ENCODE measurements around the gene AGTRAP.

Gene AGTRAP

DNA sequence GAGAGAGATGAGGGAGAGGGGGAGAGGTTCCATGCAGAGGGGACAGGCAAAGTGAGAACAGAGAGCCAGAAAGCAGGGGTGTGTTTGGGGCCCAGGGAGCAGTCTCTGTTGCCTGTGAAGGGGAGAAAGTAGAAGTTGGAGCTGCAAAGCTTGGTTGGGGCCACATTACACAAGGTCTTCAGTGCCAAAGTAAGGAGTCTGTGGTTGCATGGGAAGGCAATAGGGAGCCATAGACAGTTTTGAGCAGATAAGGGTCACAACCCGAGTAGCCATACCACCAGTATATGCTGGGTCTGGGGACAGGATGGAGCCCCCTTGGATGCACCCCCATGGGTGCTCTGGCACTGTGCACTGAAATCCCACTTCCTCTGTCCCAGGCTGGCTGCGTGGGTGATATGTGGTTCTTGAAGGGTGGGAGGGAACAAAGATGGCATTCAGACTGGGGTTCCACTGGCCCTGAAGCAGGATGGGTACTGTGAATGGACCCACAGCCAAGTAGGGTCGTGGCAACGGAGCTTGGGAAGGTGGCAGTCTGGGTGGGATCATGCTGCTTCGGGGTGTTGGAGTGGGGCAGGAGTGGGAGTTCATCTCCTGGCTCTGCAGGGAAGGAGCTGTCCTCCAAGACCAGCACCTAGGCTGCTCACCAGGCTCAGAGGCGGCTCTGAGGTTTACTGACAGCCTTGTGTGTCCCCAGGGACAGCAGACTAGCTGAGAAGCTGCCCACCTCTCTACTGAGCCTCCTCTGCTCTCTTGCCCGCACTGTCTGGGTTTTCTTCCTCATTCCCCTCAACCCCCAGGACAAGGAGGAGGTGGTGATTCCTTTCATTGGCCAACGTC lies 32.4 kb upstream of the AGTRAP start:
- Histone ChIP-seq H3K79me1 (ENCODE audit: low read depth, low read length) (peaks cover 6% of the 10 kb centered on the region), H3K27ac (replicated peaks; ENCODE audit: low read length) (no peak overlapping the region), H3K27me3 (ENCODE audit: control insufficient read depth in 3 of 3, insufficient read depth in 3 of 3, low read depth in 1 of 3, low read length in 3 of 3) (peaks cover 0 to 3% (median 0%) of the 10 kb centered on the region in 3 experiments)

DNA sequence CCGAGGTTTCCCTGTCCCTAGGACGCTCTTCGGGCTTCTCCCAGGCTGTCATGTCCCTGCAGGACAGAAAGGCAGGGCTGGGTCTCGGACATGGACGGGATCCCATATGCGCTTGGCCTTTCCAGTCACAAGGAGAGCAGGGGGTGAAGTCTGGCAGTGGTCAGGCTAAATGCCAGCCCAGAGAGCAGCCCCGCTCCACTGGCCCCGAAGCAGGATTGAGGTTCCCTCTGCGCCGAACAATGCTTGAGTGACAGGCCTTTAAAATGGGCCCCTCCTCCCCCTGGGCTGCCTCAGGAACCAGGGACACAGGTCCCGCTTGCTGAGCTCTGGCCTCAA lies 31.8 kb upstream of the AGTRAP start:
- Histone ChIP-seq H3K36me3 (replicated peaks in 1 of 2; ENCODE audit: control insufficient read depth in 2 of 2, insufficient read depth in 2 of 2, low read length in 2 of 2) (peaks cover 8 to 36% of the 10 kb centered on the region in 2 donors), H3K4ac (ENCODE audit: low read length) (no peak overlapping the region), H2BK15ac (ENCODE audit: low read length) (no peak overlapping the region), H3K23ac (ENCODE audit: low read depth, low read length, poor library complexity) (no peak overlapping the region), H3K9me3 (replicated peaks in 1 of 2; ENCODE audit: control insufficient read depth in 2 of 2, insufficient read depth in 1 of 2, low read depth in 1 of 2, low read length in 2 of 2) (peaks cover 0 to 6% of the 10 kb centered on the region in 2 donors), H2BK12ac (ENCODE audit: low read length) (no peak overlapping the region), H3K18ac (ENCODE audit: low read length) (peak overlapping the region; percentile 91), H2BK120ac (ENCODE audit: low read depth, low read length) (no peak overlapping the region), H3K4me2 (ENCODE audit: insufficient read depth, low read length, poor library complexity, severe bottlenecking) (peak overlapping the region; percentile 30), H3K4me1 (ENCODE audit: control insufficient read depth in 2 of 2, insufficient read depth in 1 of 2, low read depth in 1 of 2, low read length in 2 of 2) (peaks cover 44 to 50% of the 10 kb centered on the region in 2 donors), H4K91ac (ENCODE audit: low read depth, low read length, poor library complexity) (no peak overlapping the region), H3K4me3 (ENCODE audit: low read length in 2 of 2) (no peak overlapping the region), H2AK5ac (ENCODE audit: low read depth, low read length) (peak overlapping the region; percentile 13), H3K9ac (ENCODE audit: low read depth, low read length, poor library complexity) (no peak overlapping the region), H2AFZ (ENCODE audit: low read length) (no peak overlapping the region), H3K79me1 (ENCODE audit: low read depth, low read length) (peaks cover 6% of the 10 kb centered on the region), H3K27ac (replicated peaks; ENCODE audit: low read length) (no peak overlapping the region), H2BK5ac (ENCODE audit: low read length) (peak overlapping the region; percentile 16), H4K8ac (ENCODE audit: low read depth, low read length) (no peak overlapping the region), H3K27me3 (ENCODE audit: control insufficient read depth in 3 of 3, insufficient read depth in 3 of 3, low read depth in 1 of 3, low read length in 3 of 3) (peaks cover 0 to 3% (median 0%) of the 10 kb centered on the region in 3 experiments), H3K14ac (ENCODE audit: low read length) (no peak overlapping the region)
- WGBS, 2 donors (ENCODE audit: extremely low coverage in 2 of 2, insufficient read length in 2 of 2, insufficient replicate concordance in 1 of 2), result no CpG with 5 or more reads among the region's 11 CpGs
- DNase-seq (ENCODE audit: low spot score), result peak; percentile 59

More for the DNA sequence above, 32.4 kb upstream of the AGTRAP start:
- Histone ChIP-seq H3K9me3 (replicated peaks in 1 of 2; ENCODE audit: control insufficient read depth in 2 of 2, insufficient read depth in 1 of 2, low read depth in 1 of 2, low read length in 2 of 2) (peaks cover 0 to 6% of the 10 kb centered on the region in 2 donors), H3K9ac (ENCODE audit: low read depth, low read length, poor library complexity) (peak overlapping the region; percentile 26), H2BK12ac (ENCODE audit: low read length) (no peak overlapping the region), H3K4ac (ENCODE audit: low read length) (peak overlapping the region; percentile 19), H2AFZ (ENCODE audit: low read length) (no peak overlapping the region), H3K4me2 (ENCODE audit: insufficient read depth, low read length, poor library complexity, severe bottlenecking) (peak overlapping the region; percentile 30), H2BK120ac (ENCODE audit: low read depth, low read length) (no peak overlapping the region), H3K18ac (ENCODE audit: low read length) (peak overlapping the region; percentile 91), H2BK15ac (ENCODE audit: low read length) (peak overlapping the region; percentile 80), H2BK5ac (ENCODE audit: low read length) (no peak overlapping the region), H3K14ac (ENCODE audit: low read length) (no peak overlapping the region), H3K4me1 (ENCODE audit: control insufficient read depth in 2 of 2, insufficient read depth in 1 of 2, low read depth in 1 of 2, low read length in 2 of 2) (peaks cover 44 to 50% of the 10 kb centered on the region in 2 donors), H2AK5ac (ENCODE audit: low read depth, low read length) (peak overlapping the region; percentile 13), H3K23ac (ENCODE audit: low read depth, low read length, poor library complexity) (peak overlapping the region; percentile 31), H4K91ac (ENCODE audit: low read depth, low read length, poor library complexity) (no peak overlapping the region), H3K36me3 (replicated peaks in 1 of 2; ENCODE audit: control insufficient read depth in 2 of 2, insufficient read depth in 2 of 2, low read length in 2 of 2) (peaks cover 6 to 31% of the 10 kb centered on the region in 2 donors), H4K8ac (ENCODE audit: low read depth, low read length) (no peak overlapping the region), H3K4me3 (ENCODE audit: low read length in 2 of 2) (peak overlapping the region; percentile 2 to 13)
- no CpG with 5 or more reads among the region's 8 CpGs for WGBS, 2 donors (ENCODE audit: extremely low coverage in 2 of 2, insufficient read length in 2 of 2, insufficient replicate concordance in 1 of 2)
- no peak for DNase-seq (ENCODE audit: low spot score)

DNA sequence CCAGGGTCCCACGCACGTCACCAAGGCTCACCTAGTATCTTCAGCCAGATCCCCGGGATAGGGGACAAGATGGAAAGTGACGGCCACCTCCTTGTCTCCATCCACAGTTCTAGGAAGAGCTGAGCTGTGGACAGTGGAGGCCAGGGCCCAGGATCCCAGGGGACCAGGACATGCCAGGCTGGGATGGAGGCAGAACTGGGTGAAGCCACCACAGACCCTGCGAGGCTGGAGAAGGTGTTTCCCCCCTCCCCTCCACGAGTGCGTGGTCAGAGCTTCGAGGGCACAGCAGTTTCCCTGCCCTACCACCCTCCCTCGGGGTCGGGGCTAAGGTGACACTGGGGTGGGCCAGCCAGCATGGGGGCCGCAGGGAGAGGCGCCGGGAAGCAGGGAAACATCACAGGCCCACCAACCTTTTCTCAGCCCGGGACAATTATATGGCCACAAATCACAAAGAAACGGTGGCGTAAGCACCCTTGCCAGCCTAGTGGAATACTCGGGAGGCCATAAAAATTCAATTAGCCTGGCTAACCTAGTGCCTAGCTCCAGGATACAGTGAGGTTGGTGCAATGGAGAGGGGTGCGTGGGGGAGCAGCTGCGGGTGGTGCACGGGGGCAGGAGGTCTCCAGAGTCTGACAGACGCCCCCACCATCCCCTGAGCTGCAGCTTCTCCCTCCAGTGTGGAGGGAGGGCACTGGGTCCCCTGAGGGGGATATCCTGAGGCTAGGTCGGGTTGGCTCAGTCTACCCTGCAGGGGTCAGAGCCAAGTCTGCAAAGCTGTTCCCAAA lies 31.1 kb upstream of the AGTRAP start:
- H4K8ac ChIP-seq (ENCODE audit: low read depth, low read length), result no peak overlapping the region
- H2BK5ac ChIP-seq (ENCODE audit: low read length), result peak overlapping the region; percentile 16
- peak overlapping the region; percentile 76 for H3K23ac ChIP-seq (ENCODE audit: low read depth, low read length, poor library complexity)
- DNase-seq (ENCODE audit: low spot score), result no peak
- H3K79me1 ChIP-seq (ENCODE audit: low read depth, low read length), result peaks cover 6% of the 10 kb centered on the region
- peak overlapping the region; percentile 8 for H3K27ac ChIP-seq (replicated peaks; ENCODE audit: low read length)
- peaks cover 0 to 6% of the 10 kb centered on the region in 2 donors for H3K9me3 ChIP-seq (replicated peaks in 1 of 2; ENCODE audit: control insufficient read depth in 2 of 2, insufficient read depth in 1 of 2, low read depth in 1 of 2, low read length in 2 of 2)
- peak overlapping the region; percentile 96 for H3K4ac ChIP-seq (ENCODE audit: low read length)
- WGBS, 2 donors (ENCODE audit: extremely low coverage in 2 of 2, insufficient read length in 2 of 2, insufficient replicate concordance in 1 of 2), result no CpG with 5 or more reads among the region's 22 CpGs
- peak overlapping the region; percentile 66 for H2BK15ac ChIP-seq (ENCODE audit: low read length)
- peak overlapping the region; percentile 39 for H3K14ac ChIP-seq (ENCODE audit: low read length)
- H2AK5ac ChIP-seq (ENCODE audit: low read depth, low read length), result peak overlapping the region; percentile 98
- H3K4me3 ChIP-seq (ENCODE audit: low read length in 2 of 2), result no peak overlapping the region
- peak overlapping the region; percentile 61 for H4K91ac ChIP-seq (ENCODE audit: low read depth, low read length, poor library complexity)
- peak overlapping the region; percentile 15 for H3K4me2 ChIP-seq (ENCODE audit: insufficient read depth, low read length, poor library complexity, severe bottlenecking)
- peak overlapping the region; percentile 78 for H3K18ac ChIP-seq (ENCODE audit: low read length)
- H2AFZ ChIP-seq (ENCODE audit: low read length), result no peak overlapping the region
- peaks cover 44 to 50% of the 10 kb centered on the region in 2 donors for H3K4me1 ChIP-seq (ENCODE audit: control insufficient read depth in 2 of 2, insufficient read depth in 1 of 2, low read depth in 1 of 2, low read length in 2 of 2)
- peaks cover 0 to 3% (median 0%) of the 10 kb centered on the region in 3 experiments for H3K27me3 ChIP-seq (ENCODE audit: control insufficient read depth in 3 of 3, insufficient read depth in 3 of 3, low read depth in 1 of 3, low read length in 3 of 3)
- H2BK120ac ChIP-seq (ENCODE audit: low read depth, low read length), result peak overlapping the region; percentile 49
- peak overlapping the region; percentile 98 for H2BK12ac ChIP-seq (ENCODE audit: low read length)
- peaks cover 10 to 44% of the 10 kb centered on the region in 2 donors for H3K36me3 ChIP-seq (replicated peaks in 1 of 2; ENCODE audit: control insufficient read depth in 2 of 2, insufficient read depth in 2 of 2, low read length in 2 of 2)
- H3K9ac ChIP-seq (ENCODE audit: low read depth, low read length, poor library complexity), result peak overlapping the region; percentile 37

DNA sequence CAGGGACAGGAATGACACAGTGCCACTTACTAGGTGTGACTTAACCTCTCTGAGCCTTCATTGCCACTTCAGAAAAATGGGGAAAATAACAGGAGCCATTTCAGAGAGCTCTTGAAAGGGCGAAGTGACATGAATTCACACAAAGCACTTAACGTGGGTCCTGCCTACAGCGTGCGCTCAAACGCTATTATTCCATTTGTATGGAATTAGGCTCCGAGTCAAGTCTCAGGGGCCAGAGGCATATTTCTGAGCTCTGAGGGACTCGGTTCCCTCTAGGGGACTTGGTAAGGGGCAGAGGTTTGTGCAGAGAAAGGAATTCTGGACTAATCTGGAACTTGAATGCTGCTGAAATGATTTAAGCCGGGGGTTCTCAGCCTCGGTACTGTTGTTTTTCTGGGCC lies 30.3 kb upstream of the AGTRAP start:
- no peak overlapping the region for H4K91ac ChIP-seq (ENCODE audit: low read depth, low read length, poor library complexity)
- H2BK5ac ChIP-seq (ENCODE audit: low read length), result peak overlapping the region; percentile 16
- H2BK12ac ChIP-seq (ENCODE audit: low read length), result no peak overlapping the region
- H3K4me3 ChIP-seq (ENCODE audit: low read length in 2 of 2), result no peak overlapping the region
- peaks cover 0 to 6% of the 10 kb centered on the region in 2 donors for H3K9me3 ChIP-seq (replicated peaks in 1 of 2; ENCODE audit: control insufficient read depth in 2 of 2, insufficient read depth in 1 of 2, low read depth in 1 of 2, low read length in 2 of 2)
- DNase-seq (ENCODE audit: low spot score), result no peak
- peaks cover 0 to 3% (median 0%) of the 10 kb centered on the region in 3 experiments for H3K27me3 ChIP-seq (ENCODE audit: control insufficient read depth in 3 of 3, insufficient read depth in 3 of 3, low read depth in 1 of 3, low read length in 3 of 3)
- H2BK120ac ChIP-seq (ENCODE audit: low read depth, low read length), result no peak overlapping the region
- peaks cover 6% of the 10 kb centered on the region for H3K79me1 ChIP-seq (ENCODE audit: low read depth, low read length)
- no peak overlapping the region for H3K27ac ChIP-seq (replicated peaks; ENCODE audit: low read length)
- H3K4me2 ChIP-seq (ENCODE audit: insufficient read depth, low read length, poor library complexity, severe bottlenecking), result no peak overlapping the region
- H2AK5ac ChIP-seq (ENCODE audit: low read depth, low read length), result peak overlapping the region; percentile 98
- no peak overlapping the region for H2AFZ ChIP-seq (ENCODE audit: low read length)
- peak overlapping the region; percentile 70 for H3K18ac ChIP-seq (ENCODE audit: low read length)
- H3K4ac ChIP-seq (ENCODE audit: low read length), result no peak overlapping the region
- H3K9ac ChIP-seq (ENCODE audit: low read depth, low read length, poor library complexity), result no peak overlapping the region
- H3K14ac ChIP-seq (ENCODE audit: low read length), result no peak overlapping the region
- peaks cover 10 to 50% of the 10 kb centered on the region in 2 donors for H3K36me3 ChIP-seq (replicated peaks in 1 of 2; ENCODE audit: control insufficient read depth in 2 of 2, insufficient read depth in 2 of 2, low read length in 2 of 2)
- peak overlapping the region; percentile 66 for H2BK15ac ChIP-seq (ENCODE audit: low read length)
- H3K23ac ChIP-seq (ENCODE audit: low read depth, low read length, poor library complexity), result peak overlapping the region; percentile 76
- H3K4me1 ChIP-seq (ENCODE audit: control insufficient read depth in 2 of 2, insufficient read depth in 1 of 2, low read depth in 1 of 2, low read length in 2 of 2), result peaks cover 42 to 48% of the 10 kb centered on the region in 2 donors
- no CpG with 5 or more reads among the region's 9 CpGs for WGBS, 2 donors (ENCODE audit: extremely low coverage in 2 of 2, insufficient read length in 2 of 2, insufficient replicate concordance in 1 of 2)
- no peak overlapping the region for H4K8ac ChIP-seq (ENCODE audit: low read depth, low read length)

Data from neuronal stem cell (in vitro differentiated cells).